ENCODE results near the gene PAPPA2. TPM values are rescaled to one million over a fixed set of nuclear protein-coding genes. Genes with fewer than 3 reads are reported as not detected.

The PAPPA2 gene
- total RNA-seq, 1 experiment from 2014 or later: 0.06 TPM

DNA sequence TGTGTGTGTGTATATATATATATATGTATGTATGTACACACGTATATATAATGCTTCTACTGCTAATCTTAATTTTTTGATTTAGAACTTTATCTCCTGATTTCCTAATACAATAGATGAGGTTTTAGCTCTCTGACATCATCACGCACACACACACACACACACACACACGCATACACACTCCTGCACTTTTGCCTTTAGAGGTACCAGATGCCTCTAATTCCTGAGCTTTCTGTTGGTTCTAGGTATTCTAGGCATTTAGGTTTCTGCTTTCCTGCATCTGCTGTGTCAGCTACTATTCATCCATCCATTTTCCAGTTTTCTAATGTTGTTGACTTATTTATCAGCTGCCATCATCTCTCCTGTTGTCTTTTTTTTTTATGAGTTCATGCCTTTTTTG lies 353.3 kb downstream of the PAPPA2 start:
- TF ChIP-seq EZH2 (IDR thresholded peaks at IDR 0.05; ENCODE audit: borderline replicate concordance, low read depth, low read length, poor library complexity, severe bottlenecking): no peak
- TF ChIP-seq, protein P1, sequence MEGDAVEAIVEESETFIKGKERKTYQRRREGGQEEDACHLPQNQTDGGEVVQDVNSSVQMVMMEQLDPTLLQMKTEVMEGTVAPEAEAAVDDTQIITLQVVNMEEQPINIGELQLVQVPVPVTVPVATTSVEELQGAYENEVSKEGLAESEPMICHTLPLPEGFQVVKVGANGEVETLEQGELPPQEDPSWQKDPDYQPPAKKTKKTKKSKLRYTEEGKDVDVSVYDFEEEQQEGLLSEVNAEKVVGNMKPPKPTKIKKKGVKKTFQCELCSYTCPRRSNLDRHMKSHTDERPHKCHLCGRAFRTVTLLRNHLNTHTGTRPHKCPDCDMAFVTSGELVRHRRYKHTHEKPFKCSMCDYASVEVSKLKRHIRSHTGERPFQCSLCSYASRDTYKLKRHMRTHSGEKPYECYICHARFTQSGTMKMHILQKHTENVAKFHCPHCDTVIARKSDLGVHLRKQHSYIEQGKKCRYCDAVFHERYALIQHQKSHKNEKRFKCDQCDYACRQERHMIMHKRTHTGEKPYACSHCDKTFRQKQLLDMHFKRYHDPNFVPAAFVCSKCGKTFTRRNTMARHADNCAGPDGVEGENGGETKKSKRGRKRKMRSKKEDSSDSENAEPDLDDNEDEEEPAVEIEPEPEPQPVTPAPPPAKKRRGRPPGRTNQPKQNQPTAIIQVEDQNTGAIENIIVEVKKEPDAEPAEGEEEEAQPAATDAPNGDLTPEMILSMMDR (conservative IDR thresholded peaks at IDR 0.05; ENCODE audit: low read depth, low read length): no peak
- no TSS peak for BruUV-seq (replicated peaks)
- no peak overlapping the region for H3K4me3 ChIP-seq (ENCODE audit: low read depth, low read length, poor library complexity, severe bottlenecking)
- ChIA-PET CTCF (no interaction called here), POLR2A (ENCODE audit: low non-redundant PET) (no interaction called here)
- peaks cover 10% of the 10 kb centered on the region for H3K4me1 ChIP-seq (ENCODE audit: insufficient read depth, low read length, poor library complexity, severe bottlenecking)
- H3K27me3 ChIP-seq (replicated peaks; ENCODE audit: insufficient read depth, low read depth, low read length, poor library complexity): no peaks in the 10 kb centered on the region
- intact Hi-C loops (cut with micrococcal nuclease; ENCODE audit: unreplicated experiment): no loop called here
- no peak for DNase-seq (ENCODE audit: low spot score)
- H3K36me3 ChIP-seq (ENCODE audit: insufficient read depth, low read length, poor library complexity, severe bottlenecking): no peaks in the 10 kb centered on the region
- no peak overlapping the region for H3K27ac ChIP-seq (ENCODE audit: low read depth, low read length, poor library complexity, severe bottlenecking)
- no peaks in the 10 kb centered on the region for H3K9me3 ChIP-seq (ENCODE audit: low read depth, low read length, poor library complexity, severe bottlenecking)

DNA sequence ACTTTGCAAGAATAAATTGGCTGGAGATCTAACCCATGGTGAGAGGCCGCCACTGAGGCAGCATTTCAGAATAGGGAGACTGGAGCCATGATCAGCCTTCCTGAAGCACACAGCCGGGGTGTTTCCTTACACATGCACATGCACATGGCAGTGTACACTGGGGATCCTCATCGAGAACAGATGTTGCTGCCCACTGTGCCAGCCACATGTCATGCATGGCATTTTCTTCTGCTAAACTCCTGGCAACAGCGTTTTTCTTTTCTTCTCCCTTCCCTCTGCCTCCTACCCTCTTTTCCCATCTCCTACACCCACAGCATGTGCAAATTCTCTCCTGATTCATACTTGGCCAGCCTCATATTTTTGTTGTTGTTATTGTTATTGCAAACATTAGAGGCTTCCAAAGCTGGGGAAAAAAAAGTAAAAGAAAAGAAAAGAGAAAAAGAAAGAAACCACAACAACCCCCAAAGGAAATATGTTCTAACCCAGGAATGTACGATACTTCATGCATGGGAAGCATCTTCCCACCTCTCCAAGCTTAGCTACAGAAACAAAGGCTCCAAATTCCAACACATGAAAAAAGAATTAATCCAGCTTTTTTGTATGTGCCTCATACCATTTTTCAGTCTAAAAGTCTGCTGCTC lies 357.5 kb downstream of the PAPPA2 start:
- Histone ChIP-seq H3K4me3 (ENCODE audit: low read depth, low read length, poor library complexity, severe bottlenecking) (no peak overlapping the region), H3K36me3 (ENCODE audit: insufficient read depth, low read length, poor library complexity, severe bottlenecking) (no peaks in the 10 kb centered on the region), H3K27ac (ENCODE audit: low read depth, low read length, poor library complexity, severe bottlenecking) (no peak overlapping the region), H3K4me1 (ENCODE audit: insufficient read depth, low read length, poor library complexity, severe bottlenecking) (no peaks in the 10 kb centered on the region), H3K9me3 (ENCODE audit: low read depth, low read length, poor library complexity, severe bottlenecking) (no peaks in the 10 kb centered on the region), H3K27me3 (replicated peaks; ENCODE audit: insufficient read depth, low read depth, low read length, poor library complexity) (no peaks in the 10 kb centered on the region)
- BruUV-seq (replicated peaks): no TSS peak
- ChIA-PET CTCF (no interaction called here), POLR2A (ENCODE audit: low non-redundant PET) (no interaction called here)
- intact Hi-C loops (cut with micrococcal nuclease; ENCODE audit: unreplicated experiment): no loop called here
- TF ChIP-seq, protein P1 (conservative IDR thresholded peaks at IDR 0.05; ENCODE audit: low read depth, low read length): no peak
- no peak for TF ChIP-seq EZH2 (IDR thresholded peaks at IDR 0.05; ENCODE audit: borderline replicate concordance, low read depth, low read length, poor library complexity, severe bottlenecking)
- DNase-seq (ENCODE audit: low spot score): no peak

DNA sequence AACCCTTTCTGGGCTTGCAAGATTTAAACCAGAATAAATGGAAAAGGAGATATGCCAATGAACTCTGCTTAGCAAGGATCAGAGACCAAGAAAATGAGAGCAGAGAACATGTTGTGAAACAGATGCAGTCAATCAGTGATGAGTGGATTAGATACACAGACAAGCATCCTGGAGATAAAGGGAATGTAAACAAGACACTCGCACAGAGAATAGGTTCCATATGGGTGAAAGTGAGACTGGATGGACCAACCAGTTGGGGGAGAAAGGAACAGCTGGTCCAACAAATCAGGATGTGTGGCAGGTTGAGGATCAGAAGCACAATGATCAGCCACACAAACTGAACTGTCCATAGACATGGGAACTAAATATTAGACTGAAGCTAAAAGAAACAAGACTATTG lies 363.3 kb downstream of the PAPPA2 start:
- TF ChIP-seq, protein P1 (conservative IDR thresholded peaks at IDR 0.05; ENCODE audit: low read depth, low read length): no peak
- TF ChIP-seq EZH2 (IDR thresholded peaks at IDR 0.05; ENCODE audit: borderline replicate concordance, low read depth, low read length, poor library complexity, severe bottlenecking): no peak
- BruUV-seq (replicated peaks): no TSS peak
- POLR2A ChIA-PET (ENCODE audit: low non-redundant PET): no interaction called here
- no peaks in the 10 kb centered on the region for H3K9me3 ChIP-seq (ENCODE audit: low read depth, low read length, poor library complexity, severe bottlenecking)
- no peaks in the 10 kb centered on the region for H3K36me3 ChIP-seq (ENCODE audit: insufficient read depth, low read length, poor library complexity, severe bottlenecking)
- H3K27ac ChIP-seq (ENCODE audit: low read depth, low read length, poor library complexity, severe bottlenecking): no peak overlapping the region
- H3K4me1 ChIP-seq (ENCODE audit: insufficient read depth, low read length, poor library complexity, severe bottlenecking): no peaks in the 10 kb centered on the region
- DNase-seq (ENCODE audit: low spot score): no peak
- intact Hi-C loops (cut with micrococcal nuclease; ENCODE audit: unreplicated experiment): no loop called here
- no peaks in the 10 kb centered on the region for H3K27me3 ChIP-seq (replicated peaks; ENCODE audit: insufficient read depth, low read depth, low read length, poor library complexity)
- CTCF ChIA-PET: no interaction called here
- no peak overlapping the region for H3K4me3 ChIP-seq (ENCODE audit: low read depth, low read length, poor library complexity, severe bottlenecking)
